ENCODE data around the gene CUBN. TPM values are rescaled to one million over a fixed set of nuclear protein-coding genes. Genes with fewer than 3 reads are reported as not detected.

CUBN gene
- total RNA-seq, 2 donors from 2014 or later = 1.3 to 9.7 TPM

- 54% methylated on average over 3 of the region's 3 CpGs for WGBS
- intact Hi-C loops (cut with DNase I) = no loop called here
Measured at GRCh38 chr10:16984242-16984641, 145.4 kb downstream of the CUBN start.

GRCh38 chr10:16976803-16977202 is 152.8 kb downstream of the CUBN start:
- Histone ChIP-seq H3K27ac (no peak overlapping the region), H3K9me3 (no peaks in the 10 kb centered on the region), H3K27me3 (replicated peaks; ENCODE audit: insufficient read depth) (no peaks in the 10 kb centered on the region), H3K4me1 (replicated peaks) (no peaks in the 10 kb centered on the region), H3K4me3 (no peak overlapping the region), H3K36me3 (no peaks in the 10 kb centered on the region)
- DNase-seq (ENCODE audit: low spot score) = no peak
- intact Hi-C loops (cut with DNase I) = no loop called here
- TF ChIP-seq CTCF (IDR thresholded peaks at IDR 0.05) (no peak), POLR2A (IDR thresholded peaks at IDR 0.05) (no peak), POLR2AphosphoS5 (IDR thresholded peaks at IDR 0.05) (no peak)

More at GRCh38 chr10:16984242-16984641, 145.4 kb downstream of the CUBN start:
- H3K27ac ChIP-seq = peak overlapping the region in 1 of 2 donors; percentile 9
- H3K4me1 ChIP-seq (replicated peaks) = peaks cover 6% of the 10 kb centered on the region
- H3K4me3 ChIP-seq = no peak overlapping the region
- no peaks in the 10 kb centered on the region for H3K27me3 ChIP-seq (replicated peaks; ENCODE audit: insufficient read depth)
- no peaks in the 10 kb centered on the region for H3K36me3 ChIP-seq
- no peaks in the 10 kb centered on the region for H3K9me3 ChIP-seq
- DNase-seq (ENCODE audit: low spot score) = no peak
- TF ChIP-seq CTCF (IDR thresholded peaks at IDR 0.05) = no peak
- TF ChIP-seq POLR2AphosphoS5 (IDR thresholded peaks at IDR 0.05) = peak; percentile 33
- no peak for TF ChIP-seq POLR2A (IDR thresholded peaks at IDR 0.05)

- Histone ChIP-seq H3K4me1 (replicated peaks) (no peaks in the 10 kb centered on the region), H3K4me3 (no peak overlapping the region), H3K36me3 (no peaks in the 10 kb centered on the region), H3K9me3 (no peaks in the 10 kb centered on the region), H3K27me3 (replicated peaks; ENCODE audit: insufficient read depth) (no peaks in the 10 kb centered on the region), H3K27ac (no peak overlapping the region)
- intact Hi-C loops (cut with DNase I) = no loop called here
- 75% methylated on average over 3 of the region's 3 CpGs for WGBS
- DNase-seq (ENCODE audit: low spot score) = no peak
- TF ChIP-seq CTCF (IDR thresholded peaks at IDR 0.05) = no peak
- TF ChIP-seq POLR2AphosphoS5 (IDR thresholded peaks at IDR 0.05) = no peak
- no peak for TF ChIP-seq POLR2A (IDR thresholded peaks at IDR 0.05)
Measured at GRCh38 chr10:16975188-16975587, 154.4 kb downstream of the CUBN start.

- Histone ChIP-seq H3K27me3 (replicated peaks; ENCODE audit: insufficient read depth) (no peaks in the 10 kb centered on the region), H3K4me3 (no peak overlapping the region), H3K4me1 (replicated peaks) (no peaks in the 10 kb centered on the region), H3K36me3 (no peaks in the 10 kb centered on the region), H3K9me3 (no peaks in the 10 kb centered on the region), H3K27ac (no peak overlapping the region)
- intact Hi-C loops (cut with DNase I) = no loop called here
- no peak for DNase-seq (ENCODE audit: low spot score)
- 39% methylated on average over 8 of the region's 8 CpGs for WGBS
- TF ChIP-seq CTCF (IDR thresholded peaks at IDR 0.05) = no peak
- TF ChIP-seq POLR2A (IDR thresholded peaks at IDR 0.05) = no peak
- no peak for TF ChIP-seq POLR2AphosphoS5 (IDR thresholded peaks at IDR 0.05)
Measured at GRCh38 chr10:16968416-16969041, 161.1 kb downstream of the CUBN start.

GRCh38 chr10:16967866-16968415 is 161.7 kb downstream of the CUBN start:
- no peaks in the 10 kb centered on the region for H3K36me3 ChIP-seq
- WGBS = 36% methylated on average over 3 of the region's 3 CpGs
- intact Hi-C loops (cut with DNase I) = no loop called here
- no peak overlapping the region for H3K4me3 ChIP-seq
- no peaks in the 10 kb centered on the region for H3K9me3 ChIP-seq
- H3K4me1 ChIP-seq (replicated peaks) = no peaks in the 10 kb centered on the region
- TF ChIP-seq POLR2AphosphoS5 (IDR thresholded peaks at IDR 0.05) (no peak), POLR2A (IDR thresholded peaks at IDR 0.05) (no peak), CTCF (IDR thresholded peaks at IDR 0.05) (no peak)
- no peaks in the 10 kb centered on the region for H3K27me3 ChIP-seq (replicated peaks; ENCODE audit: insufficient read depth)
- no peak overlapping the region for H3K27ac ChIP-seq
- no peak for DNase-seq (ENCODE audit: low spot score)

Data from prostate gland (tissue), 2 donors.